Endothelial cell of umbilical vein (primary cell): Measurements from ENCODE around the gene MFGE8.

ENCODE experiments used
- EZH2 ChIP-seq: IDR thresholded peaks from 2 replicates; pipeline ENCODE4 v1.6.1; 2012; ENCODE audit warnings: borderline replicate concordance, low read depth, mild to moderate bottlenecking, moderate library complexity, low read length, inconsistent platforms; ENCODE audit not compliant: severe bottlenecking
- GATA2 ChIP-seq: IDR thresholded peaks from 2 replicates; pipeline ENCODE4 v1.7.0; 2011; ENCODE audit warnings: low read depth, mild to moderate bottlenecking, moderate library complexity, mixed read lengths, low read length; ENCODE audit not compliant: insufficient read length, insufficient read depth
- POLR2A ChIP-seq: IDR thresholded peaks from 2 replicates; pipeline ENCODE4 v1.6.1; 2012; ENCODE audit warnings: low read depth, mild to moderate bottlenecking, control low read depth, low read length
- TF ChIP-seq, protein P1 (sequence below), 2 donors: IDR thresholded peaks; 1 replicate in 1 of 2; 2 replicates in 1 of 2; pipeline ENCODE4 v1.5.1; 2011; ENCODE audit warnings: low read length in 2 of 2, mild to moderate bottlenecking in 2 of 2, moderate library complexity in 2 of 2, control low read depth in 1 of 2, inconsistent platforms in 1 of 2, low read depth in 1 of 2; ENCODE audit not compliant: insufficient read depth in 1 of 2; ENCODE audit errors: extremely low read depth in 1 of 2
- TF ChIP-seq, protein P2 (sequence below): IDR thresholded peaks from 2 replicates; pipeline ENCODE4 v1.6.1; 2011; ENCODE audit not compliant: insufficient read depth, insufficient read length

DNA sequence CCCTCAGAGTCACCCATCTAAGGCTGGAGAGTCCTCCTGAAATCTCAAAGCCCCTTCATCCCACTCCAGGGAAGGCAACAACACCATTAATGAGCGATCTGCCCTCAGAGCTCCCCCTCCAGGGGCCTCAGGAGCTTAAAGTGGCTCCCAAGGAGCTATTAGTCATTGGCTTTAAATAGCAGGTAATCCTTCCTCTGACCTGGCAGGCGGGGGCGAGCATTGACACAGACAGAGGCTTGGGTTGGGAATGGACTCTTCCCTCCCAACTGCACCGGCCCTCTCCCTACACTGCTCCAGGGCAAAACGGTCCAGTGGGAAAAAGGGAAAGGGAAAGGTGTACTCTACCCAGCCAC is 1.4 kb downstream of the MFGE8 start:
- no peak for TF ChIP-seq POLR2A
- TF ChIP-seq, protein P1, sequence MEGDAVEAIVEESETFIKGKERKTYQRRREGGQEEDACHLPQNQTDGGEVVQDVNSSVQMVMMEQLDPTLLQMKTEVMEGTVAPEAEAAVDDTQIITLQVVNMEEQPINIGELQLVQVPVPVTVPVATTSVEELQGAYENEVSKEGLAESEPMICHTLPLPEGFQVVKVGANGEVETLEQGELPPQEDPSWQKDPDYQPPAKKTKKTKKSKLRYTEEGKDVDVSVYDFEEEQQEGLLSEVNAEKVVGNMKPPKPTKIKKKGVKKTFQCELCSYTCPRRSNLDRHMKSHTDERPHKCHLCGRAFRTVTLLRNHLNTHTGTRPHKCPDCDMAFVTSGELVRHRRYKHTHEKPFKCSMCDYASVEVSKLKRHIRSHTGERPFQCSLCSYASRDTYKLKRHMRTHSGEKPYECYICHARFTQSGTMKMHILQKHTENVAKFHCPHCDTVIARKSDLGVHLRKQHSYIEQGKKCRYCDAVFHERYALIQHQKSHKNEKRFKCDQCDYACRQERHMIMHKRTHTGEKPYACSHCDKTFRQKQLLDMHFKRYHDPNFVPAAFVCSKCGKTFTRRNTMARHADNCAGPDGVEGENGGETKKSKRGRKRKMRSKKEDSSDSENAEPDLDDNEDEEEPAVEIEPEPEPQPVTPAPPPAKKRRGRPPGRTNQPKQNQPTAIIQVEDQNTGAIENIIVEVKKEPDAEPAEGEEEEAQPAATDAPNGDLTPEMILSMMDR (IDR thresholded peaks at IDR 0.05; ENCODE audit: extremely low read depth in 1 of 2, insufficient read depth in 1 of 2, low read depth in 1 of 2, low read length in 2 of 2) = no peak
- TF ChIP-seq, protein P2, sequence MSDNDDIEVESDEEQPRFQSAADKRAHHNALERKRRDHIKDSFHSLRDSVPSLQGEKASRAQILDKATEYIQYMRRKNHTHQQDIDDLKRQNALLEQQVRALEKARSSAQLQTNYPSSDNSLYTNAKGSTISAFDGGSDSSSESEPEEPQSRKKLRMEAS = no peak
- no peak for TF ChIP-seq GATA2
- TF ChIP-seq EZH2 = no peak
